GM12878 (cell line): ENCODE results near the gene BRDT. TPM values are rescaled to one million over a fixed set of nuclear protein-coding genes. Genes with fewer than 3 reads are reported as not detected.

Source experiments
- ATAC-seq: fragments of 200-7000 bp; cut with Tn5 transposase; 3 replicates; pipeline ENCODE4 v1.9.1; 2020; ENCODE audit warnings: mild to moderate bottlenecking, moderate library complexity
- BruUV-seq: library from RNA; stranded (reverse); fragments of 400-500 nt; replicated peaks from 2 replicates; lab custom pipeline; 2021; lab: Mats Ljungman, UMichigan
- CTCF ChIA-PET: fragments of 300-600 bp; sonication (Branson Sonifier 250); formaldehyde crosslinking; extraction: SDS; loops from one replicate; lab custom pipeline; 2021; ENCODE audit warnings: inconsistent platforms; lab: Yijun Ruan, JAX
- POLR2A ChIA-PET: fragments of 350-600 bp; formaldehyde crosslinking; extraction: SDS; loops from one replicate; lab custom pipeline; 2021; ENCODE audit warnings: inconsistent platforms; lab: Charles Lee
- RAD21 ChIA-PET: fragments of 300-600 bp; sonication (Branson Sonifier 250); formaldehyde crosslinking; loops from one replicate; lab custom pipeline; 2023; ENCODE audit warnings: antibody characterized with exemption; ENCODE audit not compliant: unreplicated experiment; lab: Charles Lee
- SMC1A ChIA-PET: fragments of 300-600 bp; sonication (Branson Sonifier 250); formaldehyde crosslinking; loops from one replicate; lab custom pipeline; 2023; ENCODE audit not compliant: unreplicated experiment, uncharacterized antibody; lab: Charles Lee
- DNase-seq: peaks from one replicate; pipeline ENCODE4 v3.0.0-alpha.2; 2011; ENCODE audit warnings: low read depth, low spot score
- FAIRE-seq: peaks from 3 replicates; lab custom pipeline; 2011; peaks lifted over from hg19 to GRCh38; lab: Jason Lieb, UNC
- H2AFZ ChIP-seq: 2 replicates; pipeline ENCODE4 v1.6.0; 2011; ENCODE audit warnings: low read depth, low read length, control low read depth; ENCODE audit not compliant: control insufficient read depth
- H3K27ac ChIP-seq: 2 replicates; pipeline ENCODE4 v1.5.1; 2011; ENCODE audit warnings: control low read depth; ENCODE audit not compliant: control insufficient read depth, insufficient read depth
- H3K27me3 ChIP-seq, 2 experiments: replicated peaks in 1 of 2; 2 replicates each; pipeline versions ENCODE4 v1.6.0 to v1.6.1; 2011; ENCODE audit warnings: low read length in 1 of 2; ENCODE audit not compliant: control insufficient read depth in 2 of 2, insufficient read depth in 2 of 2
- H3K36me3 ChIP-seq, 2 experiments: 2 replicates each; pipeline ENCODE4 v1.5.1; 2011; ENCODE audit warnings: low read length in 1 of 2; ENCODE audit not compliant: control insufficient read depth in 2 of 2, insufficient read depth in 2 of 2
- H3K4me1 ChIP-seq: 2 replicates; pipeline ENCODE4 v1.6.1; 2011; ENCODE audit warnings: mild to moderate bottlenecking, low read length, moderate library complexity, mixed read lengths; ENCODE audit not compliant: control insufficient read depth, insufficient read depth
- H3K4me2 ChIP-seq: 2 replicates; pipeline ENCODE4 v1.6.0; 2011; ENCODE audit warnings: control low read depth; ENCODE audit not compliant: control insufficient read depth, insufficient read depth
- H3K4me3 ChIP-seq: fragments of 200-600 bp; sonication (generic); 2 replicates; pipeline ENCODE4 v1.5.1; 2016
- H3K79me2 ChIP-seq: 2 replicates; pipeline ENCODE4 v1.6.0; 2011; ENCODE audit warnings: low read length; ENCODE audit not compliant: control insufficient read depth, insufficient read depth
- H3K9ac ChIP-seq: 2 replicates; pipeline ENCODE4 v1.8.0; 2011; ENCODE audit warnings: low read length, control low read depth, mixed read lengths; ENCODE audit not compliant: control insufficient read depth, insufficient read depth
- H3K9me3 ChIP-seq: replicated peaks from 3 replicates; pipeline ENCODE4 v1.5.1; 2011; ENCODE audit warnings: mild to moderate bottlenecking, low read length; ENCODE audit not compliant: control insufficient read depth, insufficient read depth
- H4K20me1 ChIP-seq: 2 replicates; pipeline ENCODE4 v1.6.0; 2011; ENCODE audit not compliant: control insufficient read depth, insufficient read depth
- HDGF ChIP-seq: fragments of 450-650 bp; IDR thresholded peaks from 2 replicates; pipeline ENCODE4 v1.6.1; 2016; ENCODE audit warnings: antibody characterized with exemption
- MXI1 ChIP-seq: fragments of 150-350 bp; IDR thresholded peaks from 2 replicates; pipeline ENCODE4 v1.6.1; 2011; ENCODE audit warnings: low read depth, mild to moderate bottlenecking, inconsistent platforms, low read length, improper control_type of control experiment
- ZBTB4 ChIP-seq: fragments of 450-650 bp; formaldehyde crosslinking; IDR thresholded peaks from 2 replicates; pipeline ENCODE4 v1.4.0; 2022; ENCODE audit warnings: mild to moderate bottlenecking, moderate library complexity
- WGBS: methylation state at CpG from one replicate; pipeline ENCODE4 v1.1.6; 2016; ENCODE audit warnings: low lambda C conversion rate; ENCODE audit not compliant: insufficient replicate concordance, insufficient coverage; ENCODE audit errors: missing lambda C conversion rate; 5-methylcytosine and 5-hydroxymethylcytosine counted together
- in situ Hi-C: fragments of 300-500 bp; cut with MboI; formaldehyde crosslinking; loops from 9 replicates; pipeline ENCODE4 v1.14.3; 2018; ENCODE audit warnings: mixed read lengths
- intact Hi-C: fragments of 100-400 bp; cut with micrococcal nuclease; formaldehyde crosslinking; loops from one replicate; pipeline ENCODE4 v1.14.2; 2022; ENCODE audit not compliant: unreplicated experiment
- polyA plus RNA-seq, 11 experiments: library from polyadenylated mRNA; depleted of rRNA in 4 of 11; unstranded in 6 of 11; stranded (reverse) in 5 of 11; fragments of >200 nt; fragmentation: Nextera tagmentation in 4 of 11; fragmentation: Illumina TruSeq in 1 of 11; extraction: Ambion mirVana in 4 of 11; extraction: Trizol in 1 of 11; gene quantifications; 1 replicate in 1 of 11; 2 replicates in 10 of 11; pipeline versions ENCODE4 v1.2.1 to v1.2.3, GENCODE V29; 2011 to 2016; ENCODE audit warnings: inconsistent platforms in 2 of 11, missing spikeins in 2 of 11, low read depth in 1 of 11
- total RNA-seq, 4 experiments: library from RNA; depleted of rRNA in 3 of 4; stranded (reverse); fragments of >200 nt in 3 of 4; fragmentation: Illumina TruSeq in 1 of 4; extraction: Trizol in 1 of 4; gene quantifications; 2 replicates each; pipeline versions ENCODE4 v1.2.1 to v1.2.3, GENCODE V29; 2013 to 2021

Gene BRDT
- total and polyA plus RNA-seq, 10 of the 15 experiments (the other 5 are each of a cell fraction or from before 2014, with no cell fraction given), result 0.02 to 0.11 TPM; not detected in 8

- ChIA-PET RAD21 (no interaction called here), POLR2A (no interaction called here), SMC1A (no interaction called here), CTCF (interaction anchor here (0.6 kb wide), 1 partner anchor 744 kb away, joined by 3 read pairs; no protein-coding TSS in a partner anchor)
- WGBS, result 11% methylated on average over 6 of the region's 6 CpGs
- Histone ChIP-seq H3K4me1 (no peaks in the 10 kb centered on the region), H2AFZ (no peak overlapping the region), H3K4me2 (no peak overlapping the region), H3K27ac (no peak overlapping the region), H3K79me2 (no peaks in the 10 kb centered on the region), H3K27me3 (peaks cover 5 to 14% of the 10 kb centered on the region in 2 experiments), H3K9ac (no peak overlapping the region), H3K36me3 (no peaks in the 10 kb centered on the region), H4K20me1 (no peaks in the 10 kb centered on the region), H3K9me3 (no peaks in the 10 kb centered on the region), H3K4me3 (no peak overlapping the region)
- TF ChIP-seq MXI1, result no peak
- TF ChIP-seq ZBTB4 (CRISPR knock-in tag), result no peak
- no peak for TF ChIP-seq HDGF
- in situ Hi-C loops, result no loop called here
- ATAC-seq (no peak), FAIRE-seq (no peak), DNase-seq (no peak)
- no TSS peak for BruUV-seq
- intact Hi-C loops, result no loop called here
Measured at GRCh38 chr1:92031281-92032110, 82.3 kb downstream of the BRDT start.
